ENCODE measurements around the gene PRDM1.

Gene PRDM1

GRCh38 chr6:106104476-106104875 lies 18.3 kb downstream of the PRDM1 start:
- Histone ChIP-seq H2AFZ (ENCODE audit: low read depth, low read length) (no peak overlapping the region), H3K4me1 (ENCODE audit: insufficient read depth, low read length) (no peaks in the 10 kb centered on the region), H3K36me3 (ENCODE audit: insufficient read depth, low read length) (no peaks in the 10 kb centered on the region), H3K27me3 (ENCODE audit: insufficient read depth, low read length) (no peaks in the 10 kb centered on the region), H3K4me3 (ENCODE audit: low read length) (no peak overlapping the region), H3K9me3 (ENCODE audit: low read length) (no peaks in the 10 kb centered on the region)

GRCh38 chr6:106104941-106105340 lies 18.8 kb downstream of the PRDM1 start:
- no peaks in the 10 kb centered on the region for H3K9me3 ChIP-seq (ENCODE audit: low read length)
- H3K36me3 ChIP-seq (ENCODE audit: insufficient read depth, low read length), result no peaks in the 10 kb centered on the region
- H2AFZ ChIP-seq (ENCODE audit: low read depth, low read length), result no peak overlapping the region
- no peak overlapping the region for H3K4me3 ChIP-seq (ENCODE audit: low read length)
- H3K4me1 ChIP-seq (ENCODE audit: insufficient read depth, low read length), result no peaks in the 10 kb centered on the region
- H3K27me3 ChIP-seq (ENCODE audit: insufficient read depth, low read length), result no peaks in the 10 kb centered on the region

- Histone ChIP-seq H3K4me3 (ENCODE audit: low read length) (no peak overlapping the region), H3K36me3 (ENCODE audit: insufficient read depth, low read length) (no peaks in the 10 kb centered on the region), H3K4me1 (ENCODE audit: insufficient read depth, low read length) (no peaks in the 10 kb centered on the region), H2AFZ (ENCODE audit: low read depth, low read length) (no peak overlapping the region), H3K27me3 (ENCODE audit: insufficient read depth, low read length) (no peaks in the 10 kb centered on the region), H3K9me3 (ENCODE audit: low read length) (no peaks in the 10 kb centered on the region)
These were observed 19.4 kb downstream of the PRDM1 start for GRCh38 chr6:106105493-106105892.

- Histone ChIP-seq H3K27me3 (ENCODE audit: insufficient read depth, low read length) (no peaks in the 10 kb centered on the region), H3K4me1 (ENCODE audit: insufficient read depth, low read length) (no peaks in the 10 kb centered on the region), H2AFZ (ENCODE audit: low read depth, low read length) (no peak overlapping the region), H3K4me3 (ENCODE audit: low read length) (no peak overlapping the region), H3K36me3 (ENCODE audit: insufficient read depth, low read length) (no peaks in the 10 kb centered on the region), H3K9me3 (ENCODE audit: low read length) (no peaks in the 10 kb centered on the region)
These were observed 20.3 kb downstream of the PRDM1 start for GRCh38 chr6:106106276-106107042.

- H3K36me3 ChIP-seq (ENCODE audit: insufficient read depth, low read length), result no peaks in the 10 kb centered on the region
These were observed 21.0 kb downstream of the PRDM1 start for GRCh38 chr6:106107043-106107613.

GRCh38 chr6:106108129-106108528 lies 22.0 kb downstream of the PRDM1 start:
- no peak overlapping the region for H2AFZ ChIP-seq (ENCODE audit: low read depth, low read length)
- H3K36me3 ChIP-seq (ENCODE audit: insufficient read depth, low read length), result no peaks in the 10 kb centered on the region
- H3K4me3 ChIP-seq (ENCODE audit: low read length), result no peak overlapping the region
- peaks cover 2% of the 10 kb centered on the region for H3K27me3 ChIP-seq (ENCODE audit: insufficient read depth, low read length)
- H3K4me1 ChIP-seq (ENCODE audit: insufficient read depth, low read length), result no peaks in the 10 kb centered on the region
- H3K9me3 ChIP-seq (ENCODE audit: low read length), result no peaks in the 10 kb centered on the region

More at GRCh38 chr6:106107043-106107613, 21.0 kb downstream of the PRDM1 start:
- H3K4me3 ChIP-seq (ENCODE audit: low read length), result no peak overlapping the region
- H3K27me3 ChIP-seq (ENCODE audit: insufficient read depth, low read length), result no peaks in the 10 kb centered on the region
- no peaks in the 10 kb centered on the region for H3K4me1 ChIP-seq (ENCODE audit: insufficient read depth, low read length)
- no peak overlapping the region for H2AFZ ChIP-seq (ENCODE audit: low read depth, low read length)
- H3K9me3 ChIP-seq (ENCODE audit: low read length), result no peaks in the 10 kb centered on the region

- Histone ChIP-seq H3K9me3 (ENCODE audit: low read length) (no peaks in the 10 kb centered on the region), H3K36me3 (ENCODE audit: insufficient read depth, low read length) (no peaks in the 10 kb centered on the region), H3K4me3 (ENCODE audit: low read length) (no peak overlapping the region), H3K27me3 (ENCODE audit: insufficient read depth, low read length) (peaks cover 2% of the 10 kb centered on the region), H2AFZ (ENCODE audit: low read depth, low read length) (no peak overlapping the region), H3K4me1 (ENCODE audit: insufficient read depth, low read length) (no peaks in the 10 kb centered on the region)
These were observed 22.9 kb downstream of the PRDM1 start for GRCh38 chr6:106109029-106109428.

GRCh38 chr6:106110164-106110826 lies 24.2 kb downstream of the PRDM1 start:
- H2AFZ ChIP-seq (ENCODE audit: low read depth, low read length), result no peak overlapping the region
- H3K36me3 ChIP-seq (ENCODE audit: insufficient read depth, low read length), result no peaks in the 10 kb centered on the region
- peaks cover 2% of the 10 kb centered on the region for H3K27me3 ChIP-seq (ENCODE audit: insufficient read depth, low read length)
- no peaks in the 10 kb centered on the region for H3K9me3 ChIP-seq (ENCODE audit: low read length)
- no peaks in the 10 kb centered on the region for H3K4me1 ChIP-seq (ENCODE audit: insufficient read depth, low read length)
- no peak overlapping the region for H3K4me3 ChIP-seq (ENCODE audit: low read length)

- Histone ChIP-seq H3K36me3 (ENCODE audit: insufficient read depth, low read length) (no peaks in the 10 kb centered on the region), H3K9me3 (ENCODE audit: low read length) (no peaks in the 10 kb centered on the region), H3K4me3 (ENCODE audit: low read length) (no peak overlapping the region), H2AFZ (ENCODE audit: low read depth, low read length) (no peak overlapping the region), H3K27me3 (ENCODE audit: insufficient read depth, low read length) (peaks cover 2% of the 10 kb centered on the region), H3K4me1 (ENCODE audit: insufficient read depth, low read length) (no peaks in the 10 kb centered on the region)
These were observed 26.3 kb downstream of the PRDM1 start for GRCh38 chr6:106112433-106112832.

GRCh38 chr6:106113256-106113959 lies 27.3 kb downstream of the PRDM1 start:
- peaks cover 2% of the 10 kb centered on the region for H3K27me3 ChIP-seq (ENCODE audit: insufficient read depth, low read length)
- no peaks in the 10 kb centered on the region for H3K36me3 ChIP-seq (ENCODE audit: insufficient read depth, low read length)
- H3K4me3 ChIP-seq (ENCODE audit: low read length), result no peak overlapping the region
- H3K4me1 ChIP-seq (ENCODE audit: insufficient read depth, low read length), result no peaks in the 10 kb centered on the region
- H3K9me3 ChIP-seq (ENCODE audit: low read length), result no peaks in the 10 kb centered on the region
- no peak overlapping the region for H2AFZ ChIP-seq (ENCODE audit: low read depth, low read length)

- no peak overlapping the region for H2AFZ ChIP-seq (ENCODE audit: low read depth, low read length)
These were observed 28.4 kb downstream of the PRDM1 start for GRCh38 chr6:106114492-106114891.

GRCh38 chr6:106115286-106115685 lies 29.1 kb downstream of the PRDM1 start:
- no peak overlapping the region for H3K4me3 ChIP-seq (ENCODE audit: low read length)
- no peaks in the 10 kb centered on the region for H3K9me3 ChIP-seq (ENCODE audit: low read length)
- no peak overlapping the region for H2AFZ ChIP-seq (ENCODE audit: low read depth, low read length)
- no peaks in the 10 kb centered on the region for H3K36me3 ChIP-seq (ENCODE audit: insufficient read depth, low read length)
- peaks cover 7% of the 10 kb centered on the region for H3K4me1 ChIP-seq (ENCODE audit: insufficient read depth, low read length)
- peaks cover 2% of the 10 kb centered on the region for H3K27me3 ChIP-seq (ENCODE audit: insufficient read depth, low read length)

More at GRCh38 chr6:106114492-106114891, 28.4 kb downstream of the PRDM1 start:
- peaks cover 2% of the 10 kb centered on the region for H3K27me3 ChIP-seq (ENCODE audit: insufficient read depth, low read length)
- H3K4me3 ChIP-seq (ENCODE audit: low read length), result no peak overlapping the region
- H3K9me3 ChIP-seq (ENCODE audit: low read length), result no peaks in the 10 kb centered on the region
- peaks cover 4% of the 10 kb centered on the region for H3K4me1 ChIP-seq (ENCODE audit: insufficient read depth, low read length)
- H3K36me3 ChIP-seq (ENCODE audit: insufficient read depth, low read length), result no peaks in the 10 kb centered on the region
